NCI-H2171 treated with DMSO at 0.1 percent for 48 hours (cell line): Measurements from ENCODE around the gene ATP11B.

Experiments
- DNase-seq: peaks from one replicate; lab custom pipeline; 2025; lab: John Stamatoyannopoulos, UW

The ATP11B gene

GRCh38 chr3:182910936-182911781, 117.9 kb downstream of the ATP11B start:
- no peak for DNase-seq

GRCh38 chr3:182911782-182912111, 118.4 kb downstream of the ATP11B start:
- DNase-seq = no peak

GRCh38 chr3:182912474-182912873, 119.2 kb downstream of the ATP11B start:
- no peak for DNase-seq

- peak; percentile 1 for DNase-seq
These were observed 120.6 kb downstream of the ATP11B start for GRCh38 chr3:182913889-182914288.

DNA sequence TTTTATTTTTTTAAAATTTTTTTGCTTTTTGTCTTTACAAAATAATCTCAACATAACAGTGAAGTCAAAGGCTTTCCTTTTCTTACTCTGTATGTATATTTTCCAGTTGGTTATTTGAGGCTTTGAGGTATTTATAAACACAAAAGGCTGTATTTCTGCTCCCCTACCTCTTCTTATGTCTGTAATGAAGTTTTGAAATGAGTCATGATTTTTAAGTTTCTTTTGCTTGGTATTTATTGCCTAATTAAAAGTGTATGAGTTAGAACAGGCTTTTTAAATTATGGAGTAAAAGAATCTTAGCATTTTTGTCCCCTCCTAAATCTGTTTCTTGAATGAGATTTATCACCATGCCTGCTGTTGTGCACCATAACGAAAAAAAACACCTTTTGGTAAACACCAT, 121.0 kb downstream of the ATP11B start:
- DNase-seq = no peak

- no peak for DNase-seq
These were observed 123.8 kb downstream of the ATP11B start for GRCh38 chr3:182917134-182917533.

DNA sequence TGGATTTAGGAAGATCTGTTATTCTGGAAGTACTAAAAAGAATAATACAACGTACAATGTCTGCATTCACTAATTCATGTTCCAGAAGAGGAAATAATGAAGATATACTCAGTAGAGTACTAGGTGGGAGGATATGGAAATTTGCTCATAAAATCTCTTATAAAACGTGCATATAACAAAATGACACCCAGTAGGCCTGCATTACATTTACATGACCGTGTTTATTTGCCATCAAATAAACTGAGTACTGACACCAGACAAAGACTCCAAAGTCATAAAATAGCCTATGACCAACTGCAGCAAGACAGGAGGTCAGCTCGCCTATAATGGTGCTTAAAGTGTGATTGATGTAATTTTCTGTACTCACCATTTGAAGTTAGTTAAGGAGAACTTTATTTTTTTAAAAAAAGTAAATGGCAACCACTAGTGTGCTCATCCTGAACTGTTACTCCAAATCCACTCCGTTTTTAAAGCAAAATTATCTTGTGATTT, 126.6 kb downstream of the ATP11B start:
- no peak for DNase-seq

DNA sequence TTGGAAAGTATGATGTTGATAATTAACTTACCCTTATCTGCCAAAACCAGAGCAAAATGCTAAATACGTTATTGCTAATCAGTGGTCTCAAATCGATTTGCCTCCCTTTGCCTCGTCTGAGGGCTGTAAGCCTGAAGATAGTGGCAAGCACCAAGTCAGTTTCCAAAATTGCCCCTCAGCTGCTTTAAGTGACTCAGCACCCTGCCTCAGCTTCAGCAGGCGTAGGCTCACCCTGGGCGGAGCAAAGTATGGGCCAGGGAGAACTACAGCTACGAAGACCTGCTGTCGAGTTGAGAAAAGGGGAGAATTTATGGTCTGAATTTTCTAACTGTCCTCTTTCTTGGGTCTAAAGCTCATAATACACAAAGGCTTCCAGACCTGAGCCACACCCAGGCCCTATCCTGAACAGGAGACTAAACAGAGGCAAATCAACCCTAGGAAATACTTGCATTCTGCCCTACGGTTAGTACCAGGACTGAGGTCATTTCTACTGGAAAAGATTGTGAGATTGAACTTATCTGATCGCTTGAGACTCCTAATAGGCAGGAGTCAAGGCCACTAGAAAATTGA, 127.3 kb downstream of the ATP11B start:
- DNase-seq = no peak

- DNase-seq = no peak
These were observed 128.5 kb downstream of the ATP11B start for GRCh38 chr3:182921665-182922355.

DNA sequence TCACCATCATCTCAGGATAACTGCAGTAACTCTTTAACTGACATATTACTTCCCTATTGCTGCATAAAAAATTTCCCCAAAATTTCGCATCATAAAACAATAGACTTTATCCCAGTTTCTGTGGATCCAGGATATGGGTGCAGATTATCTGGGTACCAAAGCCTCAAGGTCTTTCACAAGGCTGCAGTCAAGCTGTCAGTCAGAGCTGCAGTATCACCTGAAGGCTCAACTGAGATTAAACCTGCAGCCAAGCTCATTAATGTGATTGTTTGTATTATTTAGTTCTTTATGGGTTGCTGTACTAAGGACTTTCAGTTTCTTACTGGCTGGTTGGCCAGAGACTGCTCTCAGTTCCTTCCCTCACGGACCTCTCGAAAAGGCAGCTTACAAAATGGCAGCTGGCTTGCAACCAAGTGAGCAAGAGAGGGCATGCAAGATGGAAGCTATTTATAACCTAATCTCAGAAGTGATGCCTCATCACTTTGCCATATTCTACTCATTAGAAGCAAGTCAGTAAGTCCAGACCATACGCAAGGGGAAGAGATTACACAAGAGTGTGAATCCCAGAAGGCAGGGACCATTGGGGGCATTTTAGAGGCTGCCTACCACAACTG, 132.1 kb downstream of the ATP11B start:
- DNase-seq = peak; percentile 30

GRCh38 chr3:182925944-182926337, 132.6 kb downstream of the ATP11B start:
- no peak for DNase-seq

GRCh38 chr3:182935803-182936202, 142.5 kb downstream of the ATP11B start:
- no peak for DNase-seq

DNA sequence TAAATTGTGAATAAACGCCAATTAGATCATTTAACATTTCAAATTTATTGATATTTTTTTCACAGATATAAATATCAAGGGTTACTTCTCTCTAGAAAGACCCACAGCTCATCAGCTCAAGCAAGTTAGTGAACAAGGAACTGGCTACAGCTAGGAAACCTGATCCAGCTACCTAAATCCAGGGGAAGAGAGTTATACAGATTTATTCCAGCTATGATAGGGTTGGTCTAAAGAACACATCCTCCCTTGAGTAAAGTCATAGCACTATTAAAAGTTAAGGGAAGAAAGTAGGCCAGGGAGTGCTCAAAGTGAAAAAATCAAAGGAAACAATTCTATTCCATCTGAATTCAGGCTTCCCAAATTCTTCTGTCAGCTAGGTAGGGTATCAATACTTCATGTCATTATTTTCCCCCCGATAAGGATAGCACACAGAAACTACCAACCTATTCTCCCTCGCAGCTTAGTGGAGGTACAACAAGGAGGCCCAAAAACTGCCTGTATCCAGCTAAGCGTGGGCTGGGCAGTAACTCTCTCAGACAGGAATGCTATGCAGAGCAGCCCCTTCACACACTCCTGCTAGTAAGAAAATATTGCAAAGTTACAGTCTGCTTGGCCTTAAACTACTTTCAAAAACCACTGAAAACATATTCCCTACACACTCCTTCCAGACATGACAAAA, 143.1 kb downstream of the ATP11B start:
- DNase-seq = no peak

DNA sequence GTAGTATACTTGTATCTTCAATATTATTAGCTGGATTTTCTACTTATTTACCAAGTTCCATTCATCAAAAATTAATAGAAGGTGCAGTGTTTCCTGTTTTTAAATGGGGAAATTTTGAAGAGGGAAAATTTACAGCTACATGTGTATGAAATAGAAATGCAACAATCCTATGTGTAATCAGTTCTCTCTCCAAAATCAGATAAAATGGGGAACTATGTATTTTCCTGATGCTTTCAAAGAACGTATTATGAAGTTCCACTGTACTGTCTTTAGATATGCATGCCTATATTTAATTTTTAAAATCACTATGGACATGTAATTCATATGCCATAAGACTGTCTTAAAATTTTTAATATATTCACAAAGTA, 143.6 kb downstream of the ATP11B start:
- DNase-seq = no peak

- DNase-seq = no peak
These were observed 144.2 kb downstream of the ATP11B start for GRCh38 chr3:182937293-182938051.

GRCh38 chr3:182940266-182940808, 147.0 kb downstream of the ATP11B start:
- no peak for DNase-seq

GRCh38 chr3:182941719-182942118, 148.4 kb downstream of the ATP11B start:
- no peak for DNase-seq

- DNase-seq = no peak
These were observed 154.6 kb downstream of the ATP11B start for GRCh38 chr3:182947888-182948287.

DNA sequence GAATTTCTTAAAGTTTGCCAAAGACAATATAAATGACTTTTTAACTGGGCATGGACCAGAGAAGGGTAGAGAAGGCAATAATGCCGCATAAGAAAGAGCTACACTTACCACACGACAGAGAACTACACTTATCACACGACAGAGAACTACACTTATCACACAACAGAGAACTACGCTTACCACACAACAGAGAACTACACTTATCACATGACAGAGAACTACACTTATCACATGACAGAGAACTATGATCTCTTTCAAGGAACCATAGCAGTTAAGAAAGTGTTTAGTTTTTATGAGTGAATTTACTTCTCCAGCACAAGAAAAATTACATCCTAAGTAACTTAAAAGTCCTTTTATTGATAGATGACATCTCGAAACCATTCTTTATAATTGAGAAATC, 155.0 kb downstream of the ATP11B start:
- no peak for DNase-seq

DNA sequence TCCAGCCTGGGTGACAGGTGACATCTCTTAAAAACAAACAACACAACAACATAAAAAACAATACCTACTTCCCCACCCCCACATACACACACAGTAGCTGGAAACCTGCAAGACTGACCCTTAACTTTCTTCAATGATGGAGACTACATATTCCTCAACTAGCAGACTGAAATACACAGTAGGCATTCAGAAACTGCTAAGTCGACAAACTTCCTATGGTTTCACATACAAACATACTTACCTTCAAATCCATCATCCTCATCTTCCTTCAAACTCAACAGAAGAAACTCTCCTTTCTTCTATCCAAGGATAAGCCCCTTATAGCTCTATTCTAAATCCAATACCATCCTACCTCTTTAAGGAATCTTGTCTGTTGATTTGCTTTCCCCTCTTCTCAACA, 156.4 kb downstream of the ATP11B start:
- DNase-seq = no peak
